IMR-90 (cell line): ENCODE measurements around the gene MPP1. TPM values are rescaled to one million over a fixed set of nuclear protein-coding genes. Genes with fewer than 3 reads are reported as not detected.

Experiments used
- ATAC-seq: fragments of 200-7000 bp; cut with Tn5 transposase; 2 replicates; pipeline ENCODE4 v1.9.1; 2020; ENCODE audit warnings: low read depth, mild to moderate bottlenecking, moderate library complexity
- BruUV-seq: library from RNA; stranded (reverse); fragments of 400-500 nt; replicated peaks from 2 replicates; lab custom pipeline; 2021; lab: Mats Ljungman, UMichigan
- CTCF ChIA-PET: fragments of 300-600 bp; formaldehyde crosslinking; extraction: SDS; loops from one replicate; lab custom pipeline; 2021; ENCODE audit warnings: antibody characterized with exemption; lab: Yijun Ruan, JAX
- POLR2A ChIA-PET: fragments of 300-600 bp; sonication (Branson Sonifier 250); formaldehyde crosslinking; loops from one replicate; lab custom pipeline; 2022; ENCODE audit warnings: antibody characterized with exemption; ENCODE audit not compliant: unreplicated experiment; lab: Charles Lee
- DNase-seq: peaks from one replicate; pipeline ENCODE4 v3.0.0; 2013
- H2AFZ ChIP-seq: replicated peaks from 2 replicates; pipeline ENCODE3; 2013; ENCODE audit warnings: low read length, mild to moderate bottlenecking; ENCODE audit not compliant: poor library complexity
- H2AK5ac ChIP-seq: 2 replicates; pipeline ENCODE4 v1.6.1; 2013; ENCODE audit warnings: low read depth, low read length, inconsistent platforms
- H2AK9ac ChIP-seq: replicated peaks from 2 replicates; pipeline ENCODE3; 2013; ENCODE audit warnings: mild to moderate bottlenecking, low read depth, low read length, moderate library complexity; ENCODE audit not compliant: poor library complexity
- H2BK120ac ChIP-seq: 2 replicates; pipeline ENCODE4 v1.6.1; 2013; ENCODE audit warnings: low read depth, low read length, inconsistent platforms
- H2BK15ac ChIP-seq: 3 replicates; pipeline ENCODE4 v1.6.1; 2013; ENCODE audit warnings: low read depth, low read length, inconsistent platforms
- H2BK20ac ChIP-seq: 2 replicates; pipeline ENCODE4 v1.6.1; 2013; ENCODE audit warnings: low read depth, mild to moderate bottlenecking, inconsistent platforms, low read length, moderate library complexity
- H2BK5ac ChIP-seq: 2 replicates; pipeline ENCODE4 v1.6.1; 2013; ENCODE audit warnings: mild to moderate bottlenecking, low read depth, low read length, inconsistent platforms; ENCODE audit not compliant: poor library complexity, severe bottlenecking
- H3K14ac ChIP-seq: replicated peaks from 2 replicates; pipeline ENCODE4 v1.6.1; 2013; ENCODE audit warnings: low read depth, low read length, inconsistent platforms
- H3K18ac ChIP-seq: 2 replicates; pipeline ENCODE4 v1.6.1; 2013; ENCODE audit warnings: low read depth, low read length, control low read depth
- H3K23ac ChIP-seq: 2 replicates; pipeline ENCODE4 v1.6.1; 2013; ENCODE audit warnings: low read depth, low read length, inconsistent platforms
- H3K27ac ChIP-seq: 2 replicates; pipeline ENCODE4 v1.5.1; 2013; ENCODE audit warnings: mild to moderate bottlenecking, control low read depth, low read length; ENCODE audit not compliant: insufficient read depth
- H3K27me3 ChIP-seq: 2 replicates; pipeline ENCODE4 v1.6.1; 2013; ENCODE audit warnings: low read length; ENCODE audit not compliant: control insufficient read depth, insufficient read depth
- H3K36me3 ChIP-seq: 2 replicates; pipeline ENCODE4 v1.6.1; 2013; ENCODE audit warnings: low read length, mixed read lengths; ENCODE audit not compliant: control insufficient read depth, insufficient read depth
- H3K4ac ChIP-seq: 2 replicates; pipeline ENCODE4 v1.6.1; 2013; ENCODE audit warnings: low read depth, low read length, inconsistent platforms
- H3K4me1 ChIP-seq: 2 replicates; pipeline ENCODE4 v1.6.1; 2013; ENCODE audit warnings: low read length, mixed read lengths; ENCODE audit not compliant: control insufficient read depth, insufficient read depth
- H3K4me2 ChIP-seq: 2 replicates; pipeline ENCODE4 v1.6.1; 2013; ENCODE audit warnings: low read depth, mild to moderate bottlenecking, control low read depth, low read length, moderate library complexity
- H3K4me3 ChIP-seq: 2 replicates; pipeline ENCODE4 v1.5.1; 2013; ENCODE audit warnings: low read depth, mild to moderate bottlenecking, control low read depth, low read length, moderate library complexity; ENCODE audit not compliant: insufficient read depth
- H3K56ac ChIP-seq: 2 replicates; pipeline ENCODE4 v1.6.1; 2013; ENCODE audit warnings: low read length, inconsistent platforms; ENCODE audit not compliant: insufficient read depth; ENCODE audit errors: extremely low read depth
- H3K79me1 ChIP-seq, 2 experiments: 2 replicates each; pipeline ENCODE4 v1.6.1; 2013; ENCODE audit warnings: low read length in 2 of 2, inconsistent platforms in 1 of 2, low read depth in 1 of 2
- H3K9ac ChIP-seq: 2 replicates; pipeline ENCODE4 v1.6.1; 2013; ENCODE audit warnings: low read depth, low read length, control low read depth
- H3K9me1 ChIP-seq: 2 replicates; pipeline ENCODE4 v1.6.1; 2013; ENCODE audit warnings: low read length, inconsistent platforms; ENCODE audit not compliant: insufficient read depth
- H3K9me3 ChIP-seq: 2 replicates; pipeline ENCODE4 v1.6.1; 2013; ENCODE audit warnings: low read length; ENCODE audit not compliant: control insufficient read depth, insufficient read depth
- H4K20me1 ChIP-seq: 2 replicates; pipeline ENCODE4 v1.6.1; 2013; ENCODE audit warnings: low read length, inconsistent platforms; ENCODE audit not compliant: insufficient read depth
- H4K5ac ChIP-seq: 2 replicates; pipeline ENCODE4 v1.6.1; 2013; ENCODE audit warnings: mild to moderate bottlenecking, low read depth, low read length, control low read depth
- H4K8ac ChIP-seq, 2 experiments: 2 replicates each; pipeline ENCODE4 v1.6.1; 2013; ENCODE audit warnings: low read depth in 2 of 2, low read length in 2 of 2, control low read depth in 1 of 2, inconsistent platforms in 1 of 2
- H4K91ac ChIP-seq: 2 replicates; pipeline ENCODE4 v1.6.1; 2013; ENCODE audit warnings: low read depth, low read length, inconsistent platforms; ENCODE audit not compliant: insufficient read depth
- CTCF ChIP-seq: conservative IDR thresholded peaks from 2 replicates; pipeline ENCODE4 v1.5.1; 2012; ENCODE audit warnings: mild to moderate bottlenecking, low read depth, low read length, improper control_type of control experiment
- ELK1 ChIP-seq: fragments of 150-350 bp; IDR thresholded peaks from 2 replicates; pipeline ENCODE4 v1.6.1; 2016; ENCODE audit warnings: low read depth, mild to moderate bottlenecking, low read length, moderate library complexity, borderline replicate concordance
- FOS ChIP-seq: fragments of 150-350 bp; IDR thresholded peaks from 2 replicates; pipeline ENCODE4 v1.6.1; 2016; ENCODE audit warnings: low read depth, low read length
- MAZ ChIP-seq: IDR thresholded peaks from 2 replicates; pipeline ENCODE4 v1.6.1; 2012; ENCODE audit warnings: low read depth, mild to moderate bottlenecking, low read length, improper control_type of control experiment, moderate library complexity, borderline replicate concordance
- MXI1 ChIP-seq: IDR thresholded peaks from 2 replicates; pipeline ENCODE4 v1.6.1; 2012; ENCODE audit warnings: low read depth, mild to moderate bottlenecking, low read length, moderate library complexity, borderline replicate concordance
- NFE2L2 ChIP-seq: fragments of 150-350 bp; IDR thresholded peaks from 2 replicates; pipeline ENCODE4 v1.6.1; 2016; ENCODE audit warnings: low read depth, mild to moderate bottlenecking, low read length
- RCOR1 ChIP-seq: IDR thresholded peaks from 2 replicates; pipeline ENCODE4 v1.6.1; 2012; ENCODE audit warnings: mild to moderate bottlenecking, low read length, improper control_type of control experiment; ENCODE audit not compliant: insufficient replicate concordance
- RFX5 ChIP-seq: IDR thresholded peaks from 2 replicates; pipeline ENCODE4 v1.8.0; 2012; ENCODE audit warnings: low read depth, mild to moderate bottlenecking, low read length, moderate library complexity
- SMC3 ChIP-seq: fragments of 150-350 bp; IDR thresholded peaks from 2 replicates; pipeline ENCODE4 v1.6.1; 2016; ENCODE audit warnings: low read depth, mild to moderate bottlenecking, antibody characterized with exemption, low read length, moderate library complexity
- USF2 ChIP-seq: fragments of 150-350 bp; IDR thresholded peaks from 2 replicates; pipeline ENCODE4 v1.6.1; 2017; ENCODE audit warnings: mild to moderate bottlenecking, antibody characterized with exemption, low read length, low read depth
- WGBS, 2 experiments: methylation state at CpG; one replicate each; pipeline versions ENCODE4 v1.1.5 to v1.1.7; 2013; ENCODE audit warnings: missing lambda C conversion rate in 2 of 2; ENCODE audit not compliant: insufficient read length in 1 of 2; ENCODE audit errors: extremely low coverage in 2 of 2; 5-methylcytosine and 5-hydroxymethylcytosine counted together
- dilution Hi-C: fragments of 300-500 bp; cut with HindIII; formaldehyde crosslinking; loops from one replicate; pipeline ENCODE4 v1.14.3; 2018; ENCODE audit warnings: low sequenced_read_pairs; ENCODE audit not compliant: unreplicated experiment
- in situ Hi-C: fragments of 300-500 bp; cut with MboI; formaldehyde crosslinking; loops from 3 replicates; pipeline ENCODE4 v1.14.3; 2019; ENCODE audit warnings: low sequenced_read_pairs, inconsistent platforms, mixed read lengths
- intact Hi-C: fragments of 100-400 bp; cut with micrococcal nuclease; formaldehyde crosslinking; loops from 2 replicates; pipeline ENCODE4 v1.10.0; 2022
- polyA plus RNA-seq, 3 experiments: library from polyadenylated mRNA; depleted of rRNA; stranded (reverse); fragments of >200 nt; gene quantifications; 2 replicates each; pipeline ENCODE4 v1.2.3, GENCODE V29; 2012; ENCODE audit warnings: low replicate concordance in 1 of 3
- total RNA-seq: library from RNA; depleted of rRNA; stranded (reverse); fragments of >200 nt; gene quantifications from 2 replicates; pipeline ENCODE4 v1.2.3, GENCODE V29; 2012

The MPP1 gene
- total and polyA plus RNA-seq, 2 of the 4 experiments (the other 2 are of a cell fraction) = 35.2 to 43.0 TPM

GRCh38 chrX:154731881-154732280 is 73.4 kb downstream of the MPP1 start:
- no peaks in the 10 kb centered on the region for H3K9me3 ChIP-seq
- TF ChIP-seq FOS = no peak
- no peak for TF ChIP-seq RFX5
- TF ChIP-seq MXI1 = no peak
- TF ChIP-seq NFE2L2 = no peak
- no peak for TF ChIP-seq RCOR1
- no peak for TF ChIP-seq SMC3
- no peak for TF ChIP-seq ELK1
- TF ChIP-seq USF2 = no peak
- TF ChIP-seq CTCF = no peak
- no peak for TF ChIP-seq MAZ
- H3K4me1 ChIP-seq = peaks cover 40% of the 10 kb centered on the region
- dilution Hi-C loops (no loop called here), in situ Hi-C loops (loop anchor here (25.0 kb wide), 1 partner anchor 145 kb away; the partner anchor contains the start of gene CTAG1A), intact Hi-C loops (no loop called here)
- H3K27me3 ChIP-seq = no peaks in the 10 kb centered on the region
- H4K20me1 ChIP-seq = no peaks in the 10 kb centered on the region
- no peaks in the 10 kb centered on the region for H3K36me3 ChIP-seq
- no CpG with 5 or more reads among the region's 7 CpGs for WGBS, 2 experiments
- no peak overlapping the region for H3K9ac ChIP-seq
- H3K79me1 ChIP-seq = no peaks in the 10 kb centered on the region; a peak in 1 of 4 replicates
- no peak overlapping the region for H3K23ac ChIP-seq
- ChIA-PET CTCF (interaction anchor here (1.4 kb wide), 1 partner anchor 18 kb away, joined by 3 read pairs; no protein-coding TSS in a partner anchor), POLR2A (no interaction called here)
- peaks cover 15% of the 10 kb centered on the region; the same call in 1 of the 2 replicates for H3K9me1 ChIP-seq
- H2AFZ ChIP-seq = no peak overlapping the region
- H2BK120ac ChIP-seq = 0 out of 2 replicates have a peak overlapping the region, but pooled peaks have one; percentile 7
- H2BK5ac ChIP-seq = no peak overlapping the region
- DNase-seq (peak; percentile 45), ATAC-seq (no peak)
- 0 out of 2 replicates have a peak overlapping the region, but pooled peaks have one; percentile 3 for H3K18ac ChIP-seq
- BruUV-seq = no TSS peak
- peak overlapping the region in 1 of 2 experiments; percentile 5; a peak in 1 of 4 replicates for H4K8ac ChIP-seq
- H3K4me3 ChIP-seq = no peak overlapping the region
- peak overlapping the region; percentile 66; the same call in 1 of the 2 replicates for H2BK20ac ChIP-seq
- peak overlapping the region; percentile 5; the same call in 1 of the 2 replicates for H3K4ac ChIP-seq
- H2AK5ac ChIP-seq = no peak overlapping the region
- peak overlapping the region; percentile 39; the same call in 1 of the 2 replicates for H4K5ac ChIP-seq
- no peak overlapping the region; the same call in 1 of the 2 replicates for H3K14ac ChIP-seq
- no peak overlapping the region for H2BK15ac ChIP-seq
- no peak overlapping the region for H3K27ac ChIP-seq
- no peak overlapping the region for H3K56ac ChIP-seq
- no peak overlapping the region for H2AK9ac ChIP-seq
- no peak overlapping the region for H4K91ac ChIP-seq
- H3K4me2 ChIP-seq = 0 out of 2 replicates have a peak overlapping the region, but pooled peaks have one; percentile 10
